Measurements from ENCODE around the gene ENTPD5.
"Not testable (repeated sequence)": the region's sequence is repeated elsewhere in the genome, so short reads cannot be mapped to it uniquely, and the experiment has no call there.

ENTPD5 gene

DNA sequence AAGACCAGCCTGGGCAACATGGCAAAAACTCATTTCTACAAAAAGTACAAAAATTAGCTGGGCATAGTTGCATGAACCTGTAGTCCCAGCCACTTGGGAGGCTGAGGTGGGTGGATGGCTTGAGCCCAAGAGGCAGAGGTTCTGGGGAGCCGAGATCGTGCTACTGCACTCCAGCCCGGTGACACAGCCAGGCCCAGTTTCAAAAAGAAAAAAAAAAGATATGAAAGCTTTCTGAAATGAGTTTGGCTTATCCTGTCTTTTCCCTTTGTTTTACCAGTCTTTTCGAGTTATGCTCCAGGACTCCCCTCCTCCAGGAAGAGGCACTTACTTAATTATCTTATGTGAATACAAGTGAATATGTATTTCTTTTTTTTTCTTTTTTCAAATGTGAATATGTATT lies 3.3 kb upstream of the ENTPD5 start:
- TF ChIP-seq ZFX (IDR thresholded peaks at IDR 0.05), result no peak
- TF ChIP-seq, protein P1, sequence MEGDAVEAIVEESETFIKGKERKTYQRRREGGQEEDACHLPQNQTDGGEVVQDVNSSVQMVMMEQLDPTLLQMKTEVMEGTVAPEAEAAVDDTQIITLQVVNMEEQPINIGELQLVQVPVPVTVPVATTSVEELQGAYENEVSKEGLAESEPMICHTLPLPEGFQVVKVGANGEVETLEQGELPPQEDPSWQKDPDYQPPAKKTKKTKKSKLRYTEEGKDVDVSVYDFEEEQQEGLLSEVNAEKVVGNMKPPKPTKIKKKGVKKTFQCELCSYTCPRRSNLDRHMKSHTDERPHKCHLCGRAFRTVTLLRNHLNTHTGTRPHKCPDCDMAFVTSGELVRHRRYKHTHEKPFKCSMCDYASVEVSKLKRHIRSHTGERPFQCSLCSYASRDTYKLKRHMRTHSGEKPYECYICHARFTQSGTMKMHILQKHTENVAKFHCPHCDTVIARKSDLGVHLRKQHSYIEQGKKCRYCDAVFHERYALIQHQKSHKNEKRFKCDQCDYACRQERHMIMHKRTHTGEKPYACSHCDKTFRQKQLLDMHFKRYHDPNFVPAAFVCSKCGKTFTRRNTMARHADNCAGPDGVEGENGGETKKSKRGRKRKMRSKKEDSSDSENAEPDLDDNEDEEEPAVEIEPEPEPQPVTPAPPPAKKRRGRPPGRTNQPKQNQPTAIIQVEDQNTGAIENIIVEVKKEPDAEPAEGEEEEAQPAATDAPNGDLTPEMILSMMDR (conservative IDR thresholded peaks at IDR 0.05), result no peak
- H3K27ac ChIP-seq, result no peak overlapping the region

DNA sequence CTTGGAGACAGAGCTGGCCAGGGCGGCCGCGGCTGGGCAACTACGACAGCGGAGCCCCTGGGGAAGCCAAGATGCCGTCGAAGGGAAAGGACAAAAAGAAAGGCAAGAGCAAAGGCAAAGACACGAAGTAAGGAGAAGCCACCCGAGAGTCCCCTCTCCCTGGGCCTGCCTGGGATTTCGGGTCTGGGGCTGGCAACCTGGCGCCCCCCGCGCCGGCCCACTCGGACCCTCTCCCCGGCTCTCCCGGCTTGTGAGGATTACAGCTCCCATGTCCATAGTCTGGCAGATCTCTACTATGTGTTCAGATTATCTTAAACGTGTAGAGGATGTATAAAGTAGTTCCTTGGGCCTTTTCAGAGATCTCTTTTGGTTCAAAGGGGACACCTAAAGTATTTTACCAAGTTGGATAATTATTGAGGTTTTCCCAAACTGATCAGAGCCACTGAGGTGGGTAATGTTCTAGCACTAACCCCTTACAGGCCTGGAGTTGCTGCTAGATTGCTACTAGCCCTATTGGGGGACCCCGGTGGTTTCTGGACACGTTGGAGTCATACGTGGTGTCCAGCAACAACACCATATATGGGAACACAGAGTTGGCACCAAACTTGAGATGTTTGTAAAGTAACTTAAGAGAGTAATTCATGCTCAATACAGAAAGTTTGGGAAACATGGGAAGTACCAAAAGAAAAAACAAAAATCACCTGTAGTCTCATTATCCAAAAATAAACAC lies 485 bp upstream of the ENTPD5 start:
- TF ChIP-seq ZFX (IDR thresholded peaks at IDR 0.05), result no peak
- TF ChIP-seq, protein P1 (conservative IDR thresholded peaks at IDR 0.05), result no peak
- peak overlapping the region; percentile 96 for H3K27ac ChIP-seq

DNA sequence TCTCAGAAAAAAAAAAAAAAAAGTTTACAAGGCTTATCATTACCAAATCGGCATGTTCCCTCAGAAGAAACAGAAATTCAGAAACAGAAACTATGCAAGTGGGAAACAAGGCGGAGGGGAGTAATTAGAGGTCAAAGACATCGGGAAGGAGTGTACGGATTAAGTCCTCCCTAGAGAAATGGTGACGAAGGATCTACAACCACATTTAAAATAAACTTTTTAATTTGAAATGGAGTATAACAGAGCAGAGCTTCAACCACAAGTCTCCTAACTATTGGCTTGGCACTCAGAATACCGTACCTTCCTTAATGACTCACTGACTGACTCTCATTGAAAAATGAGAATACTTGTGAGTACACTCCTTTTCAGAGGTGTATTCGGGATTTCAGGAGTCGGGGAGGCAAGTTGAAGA lies 908 bp downstream of the ENTPD5 start:
- peak overlapping the region; percentile 96 for H3K27ac ChIP-seq
- TF ChIP-seq, protein P1 (conservative IDR thresholded peaks at IDR 0.05), result no peak
- no peak for TF ChIP-seq ZFX (IDR thresholded peaks at IDR 0.05)

DNA sequence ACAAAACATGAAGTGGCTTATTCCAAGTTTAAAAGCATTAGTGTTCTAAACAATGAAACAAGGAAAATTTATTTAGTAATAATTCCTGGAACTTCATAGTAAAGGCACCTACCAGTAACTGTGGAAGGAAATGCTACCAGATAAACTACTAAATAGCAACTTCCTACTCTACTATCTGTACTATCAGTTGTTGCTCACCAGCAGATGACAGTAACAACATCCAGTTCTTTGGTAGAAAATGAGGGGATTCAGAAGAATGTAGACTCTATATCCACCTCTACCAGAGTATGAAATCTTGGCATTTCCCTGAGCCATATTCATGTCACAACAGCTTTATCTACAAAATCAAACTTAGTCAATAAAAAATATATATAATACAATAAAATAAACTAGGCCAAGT lies 3.1 kb downstream of the ENTPD5 start:
- peak overlapping the region; percentile 43 for H3K27ac ChIP-seq
- TF ChIP-seq ZFX (IDR thresholded peaks at IDR 0.05), result no peak
- TF ChIP-seq, protein P1 (conservative IDR thresholded peaks at IDR 0.05), result no peak

DNA sequence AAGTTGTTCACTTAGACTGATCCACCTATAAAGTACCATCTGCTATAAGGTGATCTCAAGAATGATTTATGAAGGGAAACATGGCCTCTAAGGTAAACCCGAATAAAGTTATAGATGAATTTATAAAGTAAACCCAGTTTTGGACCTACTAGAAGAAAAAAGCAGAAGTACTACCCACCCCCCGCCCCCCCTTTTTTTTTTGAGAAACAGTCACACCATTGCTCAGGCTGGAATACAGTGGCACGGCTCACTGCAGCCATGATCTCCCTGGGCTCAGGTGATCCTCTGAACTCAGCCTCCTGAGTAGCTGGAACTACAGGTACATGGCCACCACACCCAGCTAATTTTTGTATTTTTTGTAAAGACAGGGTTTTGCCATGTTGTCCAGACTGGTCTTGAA lies 3.9 kb downstream of the ENTPD5 start:
- TF ChIP-seq, protein P1 (conservative IDR thresholded peaks at IDR 0.05), result no peak
- TF ChIP-seq ZFX (IDR thresholded peaks at IDR 0.05), result no peak
- 0 out of 2 replicates have a peak overlapping the region, but pooled peaks have one; percentile 19 for H3K27ac ChIP-seq

DNA sequence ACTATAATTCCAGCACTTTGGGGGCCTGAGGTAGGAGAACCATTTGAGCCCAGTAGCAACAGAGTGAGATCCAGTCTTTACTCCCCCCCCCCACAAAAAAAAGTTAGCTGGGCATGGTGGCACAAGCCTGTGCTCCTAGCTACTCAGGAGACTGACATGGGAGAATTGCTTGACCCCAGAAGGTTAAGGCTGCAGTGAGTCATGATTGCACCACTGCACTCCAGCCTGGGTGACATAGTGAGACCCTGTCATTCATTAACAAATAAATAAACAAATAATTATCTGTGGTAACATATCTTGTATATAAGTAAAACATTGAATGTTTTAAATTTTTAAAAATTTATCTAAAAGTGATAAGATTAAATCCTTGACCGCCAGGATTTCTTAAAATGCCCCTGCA lies 4.8 kb downstream of the ENTPD5 start:
- no peak overlapping the region for H3K27ac ChIP-seq
- TF ChIP-seq, protein P1 (conservative IDR thresholded peaks at IDR 0.05), result no peak
- TF ChIP-seq ZFX (IDR thresholded peaks at IDR 0.05), result no peak

DNA sequence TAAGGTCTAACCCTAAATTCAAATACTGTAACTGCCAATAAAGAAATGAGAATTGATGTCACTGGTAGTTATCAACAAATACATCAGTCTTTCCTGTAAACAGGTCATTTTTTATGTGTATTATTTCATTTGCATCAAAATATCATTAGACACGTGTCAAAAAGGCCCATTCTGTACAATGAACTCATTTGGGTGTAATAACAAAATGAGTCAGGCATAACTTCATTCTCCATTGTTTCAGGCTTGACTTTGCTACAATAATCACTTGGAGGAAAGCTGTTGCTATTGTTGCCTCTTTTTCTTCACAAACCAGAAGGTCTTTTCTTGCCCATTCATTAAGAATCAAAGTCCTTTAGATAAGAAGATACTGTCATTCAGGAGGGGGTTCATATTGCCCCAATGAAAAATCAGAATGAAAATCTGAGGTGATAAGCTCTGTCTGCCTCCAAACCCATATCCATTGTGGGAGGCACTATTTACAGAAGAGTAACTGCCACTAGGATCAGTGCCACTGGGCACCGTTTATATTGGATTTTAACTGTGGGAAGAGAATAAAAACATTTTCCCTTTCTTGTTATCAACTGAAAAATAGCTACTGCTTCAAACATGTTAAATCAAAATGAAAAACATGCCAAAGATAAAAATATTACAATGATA lies 10.1 kb downstream of the ENTPD5 start:
- H3K27ac ChIP-seq, result no peak overlapping the region
- TF ChIP-seq, protein P1 (conservative IDR thresholded peaks at IDR 0.05), result no peak
- TF ChIP-seq ZFX (IDR thresholded peaks at IDR 0.05), result no peak

DNA sequence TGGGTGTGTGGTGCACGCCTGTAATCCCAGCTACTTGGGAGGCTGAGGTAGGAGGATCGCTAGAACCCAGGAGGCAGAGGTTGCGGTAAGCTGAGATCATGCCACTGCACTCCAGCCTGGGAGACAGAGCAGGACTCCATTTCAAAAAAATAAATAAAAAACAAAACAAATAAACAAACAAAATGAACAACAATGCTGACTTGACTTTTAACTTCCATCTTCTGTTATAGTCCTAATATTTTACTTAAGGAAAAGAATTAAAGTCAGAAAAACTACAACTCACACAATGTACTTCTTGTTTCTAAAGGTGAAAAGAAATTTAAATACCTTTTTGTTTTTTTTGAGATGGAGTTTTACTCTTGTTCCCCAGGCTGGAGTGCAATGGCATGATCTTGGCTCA lies 13.4 kb downstream of the ENTPD5 start:
- not testable (repeated sequence) for H3K27ac ChIP-seq
